Activated CD4-positive, CD25-positive, alpha-beta regulatory T cell treated with anti-CD3 and anti-CD28 coated beads, Interleukin-2, amount 50 U/mL, for 16 hours (primary cell): ENCODE data around the gene METTL1.

Experiments used
- DNase-seq: peaks from one replicate; pipeline ENCODE4 v3.0.0-alpha.2; 2020; ENCODE audit warnings: low read depth, low spot score

Gene METTL1

DNA sequence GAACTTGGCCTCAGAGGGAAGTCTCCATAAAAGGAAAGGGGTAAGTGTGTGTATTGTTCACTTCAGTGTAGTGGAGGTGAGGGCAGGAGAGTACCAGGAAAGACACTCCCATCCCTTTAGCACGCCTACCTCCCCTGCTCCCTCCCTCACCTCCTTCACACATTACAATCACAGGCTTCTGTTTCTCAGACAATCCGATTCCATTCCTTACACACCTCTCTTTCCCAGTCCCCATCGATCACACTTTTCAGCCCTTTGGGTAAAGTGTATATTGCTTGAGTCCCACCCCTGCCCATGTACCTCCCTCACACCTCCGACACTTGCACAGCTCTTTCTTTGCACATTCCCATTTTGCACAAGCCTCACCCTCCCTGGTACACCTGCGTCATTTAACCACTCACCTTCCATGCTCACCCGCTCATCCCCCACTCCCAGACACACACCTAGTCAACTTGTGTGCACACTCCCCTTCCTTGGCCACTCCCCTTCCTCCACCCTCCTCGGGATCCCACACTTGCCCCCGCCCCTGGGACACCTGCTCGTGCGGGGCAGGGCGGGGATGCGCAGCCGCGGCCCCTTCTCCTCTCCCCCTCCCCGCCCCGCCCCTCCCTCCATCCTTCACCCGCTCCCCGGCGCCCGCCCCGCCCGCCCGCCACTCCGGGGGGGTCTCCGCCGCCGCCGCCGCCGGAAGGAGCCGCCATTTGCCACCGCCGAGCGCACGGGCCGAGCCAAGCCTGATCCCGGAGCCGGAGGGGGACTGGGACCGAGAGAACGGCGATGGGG lies 17.3 kb downstream of the METTL1 start, which contains the start of gene MARCHF9:
Gene MARCHF9 (plus strand): TSS at position 693 of the 783 bp plus-strand sequence. CDS start 426 bp downstream, outside the sequence.
- peak; percentile 70 for DNase-seq

DNA sequence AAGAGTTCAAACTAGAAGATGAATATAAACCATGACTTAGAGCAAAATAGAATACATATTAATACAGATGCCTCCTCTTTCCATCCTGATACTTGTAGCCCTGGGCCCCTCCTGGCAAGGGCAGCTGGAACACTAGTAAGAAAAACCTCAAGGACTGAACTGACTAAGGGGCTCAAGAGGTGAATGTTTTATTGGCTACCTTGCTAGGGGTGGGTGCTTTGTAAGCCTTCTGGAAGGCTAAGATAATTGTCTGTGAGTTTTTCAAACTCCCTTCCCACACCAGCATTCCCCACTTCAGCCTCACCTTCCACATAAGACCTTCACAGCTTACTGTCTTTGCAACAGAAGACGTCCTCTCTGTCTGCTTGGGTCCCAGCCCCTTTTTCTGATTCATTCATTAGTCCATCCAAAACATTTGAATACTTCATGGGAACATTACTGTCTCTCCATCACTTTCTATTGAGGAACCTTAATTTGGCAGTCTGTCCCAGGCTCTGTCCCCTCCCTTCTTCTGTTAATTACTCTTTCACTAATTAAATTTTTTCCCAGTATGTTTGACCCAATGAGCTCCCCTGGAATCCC lies 18.1 kb downstream of the METTL1 start:
- DNase-seq = no peak

DNA sequence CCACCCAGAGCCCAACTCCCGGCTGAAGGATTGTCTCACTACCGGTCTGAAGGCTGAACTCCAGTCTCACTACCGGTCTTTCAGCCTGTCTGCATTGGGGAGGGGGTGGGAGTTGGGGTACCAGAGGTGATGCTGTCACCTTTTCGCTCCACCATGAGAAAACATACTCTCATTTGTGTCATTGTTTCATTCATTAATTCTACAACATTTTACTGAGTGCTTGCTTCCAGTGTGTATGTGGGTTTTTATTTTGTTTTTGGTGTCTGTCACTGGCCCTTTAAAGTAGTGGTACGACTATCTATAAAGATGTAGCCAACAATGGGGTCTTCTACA lies 19.3 kb downstream of the METTL1 start:
- DNase-seq = no peak

- DNase-seq = peak; percentile 96
These were observed 19.9 kb downstream of the METTL1 start, which contains the start of gene CDK4 for GRCh38 chr12:57751788-57752667. TSS of gene CDK4 (minus strand) at chr12:57752310. CDS start at chr12:57751717, 593 bp downstream.

DNA sequence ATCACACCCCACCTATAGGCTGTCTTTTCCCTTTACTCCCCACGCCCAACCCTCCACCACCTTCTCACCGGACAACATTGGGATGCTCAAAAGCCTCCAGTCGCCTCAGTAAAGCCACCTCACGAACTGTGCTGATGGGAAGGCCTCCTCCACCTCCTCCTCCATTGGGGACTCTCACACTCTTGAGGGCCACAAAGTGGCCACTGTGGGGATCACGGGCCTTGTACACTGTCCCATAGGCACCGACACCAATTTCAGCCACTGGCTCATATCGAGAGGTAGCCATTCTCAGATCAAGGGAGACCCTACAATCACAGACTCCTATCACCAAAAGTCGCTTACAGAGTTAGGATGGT lies 20.5 kb downstream of the METTL1 start:
- DNase-seq = no peak

- no peak for DNase-seq
These were observed 21.1 kb downstream of the METTL1 start for GRCh38 chr12:57750561-57751431.

GRCh38 chr12:57749061-57749460 lies 22.8 kb downstream of the METTL1 start:
- DNase-seq = no peak

- no peak for DNase-seq
These were observed 25.9 kb downstream of the METTL1 start for GRCh38 chr12:57746025-57746424.

- DNase-seq = no peak
These were observed 26.4 kb downstream of the METTL1 start for GRCh38 chr12:57745485-57745881.

DNA sequence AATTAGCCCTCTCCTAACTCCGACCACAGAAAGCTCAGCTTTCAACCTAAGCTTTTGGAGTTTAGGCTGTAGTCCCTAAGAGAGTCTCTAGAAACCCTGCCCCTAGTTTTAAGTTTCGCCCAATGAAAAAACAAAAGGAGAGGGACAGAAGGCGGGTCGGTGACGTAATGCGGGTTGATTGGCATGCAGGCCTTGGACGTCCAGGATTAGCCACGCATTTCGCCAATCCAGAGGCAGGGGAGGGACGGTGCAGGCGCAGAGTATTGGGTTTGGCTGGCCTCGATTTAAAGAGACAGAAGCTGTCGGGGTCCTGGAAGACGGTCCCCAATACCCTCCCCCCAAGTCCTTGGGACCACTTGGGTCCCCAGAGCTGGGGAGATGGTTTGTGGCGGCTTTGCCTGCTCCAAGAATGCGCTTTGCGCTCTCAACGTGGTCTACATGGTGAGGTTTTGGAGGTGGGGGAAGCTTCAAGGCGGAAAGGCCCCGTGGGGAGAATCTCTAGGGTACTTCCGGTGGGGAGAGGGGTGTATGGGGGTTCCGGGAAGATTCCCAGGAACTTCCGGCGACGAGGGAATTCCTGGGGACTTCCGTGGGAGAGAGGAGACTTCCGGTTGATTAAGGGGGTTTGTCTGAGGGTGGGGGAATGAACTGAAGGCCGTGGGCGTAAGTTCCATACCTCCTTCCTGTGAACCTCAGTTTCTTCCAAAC lies 27.0 kb downstream of the METTL1 start, which contains the start of gene TSPAN31:
Gene TSPAN31 (plus strand): TSS at position 263 of the 708 bp plus-strand sequence. CDS start 116 bp downstream, at position 379.
- DNase-seq = peak; percentile 87

GRCh38 chr12:57744194-57744776 lies 27.6 kb downstream of the METTL1 start:
- peak; percentile 53 for DNase-seq

GRCh38 chr12:57743769-57744168 lies 28.1 kb downstream of the METTL1 start:
- no peak for DNase-seq

GRCh38 chr12:57741844-57742738 lies 29.8 kb downstream of the METTL1 start:
- DNase-seq = peak; percentile 65

GRCh38 chr12:57741413-57741789 lies 30.5 kb downstream of the METTL1 start:
- no peak for DNase-seq

DNA sequence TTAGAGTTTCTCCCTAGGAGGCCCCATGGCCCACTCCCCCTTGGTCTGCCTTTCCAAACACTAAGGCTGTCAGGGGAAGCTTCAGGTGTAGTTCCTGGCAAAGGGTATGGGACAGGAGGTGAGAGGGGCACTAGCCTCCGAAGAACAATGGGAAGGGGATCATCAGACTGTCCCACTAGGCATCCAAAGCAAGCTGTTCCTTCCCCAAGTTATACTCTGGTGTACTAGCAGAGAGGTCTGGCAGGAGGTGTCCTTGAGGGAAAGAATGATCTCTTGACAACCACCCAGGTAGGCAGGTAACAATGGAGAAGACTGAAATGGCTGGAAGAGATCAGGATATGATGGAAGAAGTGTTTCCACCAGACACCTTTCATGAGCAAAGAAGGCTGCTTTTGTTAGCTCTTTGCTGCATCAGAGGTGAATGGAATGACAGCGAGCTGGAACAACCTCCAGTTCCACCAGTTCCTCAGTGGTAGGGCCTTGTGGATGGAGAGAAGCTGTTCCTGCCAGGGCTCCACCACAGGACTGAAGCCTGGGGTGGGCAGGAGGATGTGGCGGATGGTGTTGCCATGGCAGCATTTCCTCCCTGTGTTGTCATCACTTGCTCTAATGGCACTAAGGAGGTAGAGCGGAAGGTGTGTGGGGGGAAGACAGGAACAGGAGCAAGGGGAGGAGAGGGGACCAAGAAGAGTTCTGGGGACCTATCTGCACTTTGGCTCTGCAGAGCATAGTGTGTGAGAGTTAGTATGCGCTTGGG lies 31.1 kb downstream of the METTL1 start:
- peak; percentile 59 for DNase-seq

- DNase-seq = no peak
These were observed 31.9 kb downstream of the METTL1 start for GRCh38 chr12:57739914-57740538.

DNA sequence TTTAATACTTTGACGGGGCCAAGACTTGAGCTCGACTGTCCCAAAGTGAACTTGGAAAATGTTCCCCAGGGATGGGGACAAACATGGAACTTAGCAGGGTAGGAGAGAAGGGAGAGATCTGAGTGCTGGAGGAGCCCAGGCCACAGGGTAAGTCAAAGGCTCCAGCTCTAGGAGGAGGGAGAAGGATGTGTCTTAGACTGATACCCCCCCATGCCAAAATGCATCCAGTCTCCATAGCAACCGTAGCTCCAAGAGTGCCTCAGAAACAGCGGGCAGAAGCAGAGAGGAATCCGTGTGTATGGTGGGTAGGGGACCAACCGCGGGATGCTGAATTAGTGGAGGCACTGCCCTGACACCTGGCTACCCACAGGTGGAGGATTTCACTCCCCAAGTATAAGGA lies 32.5 kb downstream of the METTL1 start:
- DNase-seq = no peak

DNA sequence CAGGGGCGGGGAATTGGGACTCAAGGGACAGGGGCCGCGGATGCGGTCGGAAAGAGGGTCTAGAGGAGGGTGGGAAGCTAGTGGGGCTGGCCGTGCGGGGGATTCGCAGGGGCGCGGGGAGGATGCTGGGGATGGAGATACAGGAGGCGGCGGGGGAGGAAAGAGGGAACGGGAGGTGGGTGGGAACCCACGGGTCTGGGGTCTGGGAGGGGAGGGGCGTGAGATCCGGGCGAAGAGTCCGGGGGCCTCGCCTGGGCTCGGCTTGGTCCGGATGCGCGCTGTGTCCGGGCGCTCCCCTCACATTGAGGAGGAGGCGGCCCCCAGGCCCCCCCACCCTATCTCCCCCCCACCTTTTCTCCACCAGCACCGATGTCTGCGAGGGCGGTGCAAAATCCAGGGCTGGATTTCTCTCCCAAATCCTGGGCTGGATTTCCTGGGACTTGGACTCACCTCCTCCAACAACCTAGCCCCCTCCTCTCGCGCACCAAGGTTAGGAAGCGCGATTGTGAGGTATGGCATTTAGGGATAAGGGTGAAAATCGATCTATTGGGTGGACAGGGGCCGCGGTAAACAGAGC lies 33.2 kb downstream of the METTL1 start, which contains the start of gene AGAP2:
Gene AGAP2 (minus strand): TSS at position 82 of the 577 bp plus-strand sequence. CDS start 496 bp downstream, outside the sequence.
- DNase-seq = no peak
